ENCODE measurements around the gene GPD2.

The GPD2 gene

GRCh38 chr2:156400706-156401678 lies 35.2 kb upstream of the GPD2 start:
- 0% methylated on average over 17 of the region's 19 CpGs for WGBS
- no peaks in the 10 kb centered on the region for H3K79me1 ChIP-seq (replicated peaks; ENCODE audit: low read length, poor library complexity, severe bottlenecking)
- peak overlapping the region; percentile 58 for H3K27ac ChIP-seq (ENCODE audit: low read length, poor library complexity, severe bottlenecking)
- peaks cover 3% of the 10 kb centered on the region for H3K4me1 ChIP-seq (ENCODE audit: control insufficient read depth, insufficient read depth, low read depth, low read length)
- no peak overlapping the region for H3K4ac ChIP-seq (ENCODE audit: low read depth in 1 of 2, low read length in 2 of 2)
- H2BK5ac ChIP-seq (ENCODE audit: low read depth, low read length, poor library complexity, severe bottlenecking) = no peak overlapping the region
- peak overlapping the region; percentile 47 for H3K4me2 ChIP-seq (ENCODE audit: low read length, poor library complexity, severe bottlenecking)
- H2BK120ac ChIP-seq (ENCODE audit: low read depth, low read length) = no peak overlapping the region
- H2AK5ac ChIP-seq (ENCODE audit: low read length, severe bottlenecking) = no peak overlapping the region
- no peaks in the 10 kb centered on the region for H3K9me3 ChIP-seq (ENCODE audit: control insufficient read depth, low read length)
- H3K9ac ChIP-seq (ENCODE audit: low read length) = peak overlapping the region; percentile 90
- no peaks in the 10 kb centered on the region for H3K27me3 ChIP-seq (ENCODE audit: control insufficient read depth in 1 of 2, insufficient read depth in 1 of 2, low read length in 2 of 2)
- no peak overlapping the region for H3K14ac ChIP-seq (ENCODE audit: low read length in 2 of 2)
- peak; percentile 91 for DNase-seq
- H3K4me3 ChIP-seq (ENCODE audit: insufficient read depth in 1 of 2, low read depth in 1 of 2, low read length in 2 of 2) = peak overlapping the region in 1 of 2 experiments; percentile 88
- no peak overlapping the region for H4K8ac ChIP-seq (ENCODE audit: low read length)
- H2BK15ac ChIP-seq (ENCODE audit: low read depth, poor library complexity, severe bottlenecking) = no peak overlapping the region
- no peak overlapping the region for H3K18ac ChIP-seq (ENCODE audit: low read depth in 1 of 2, low read length in 2 of 2)
- H4K91ac ChIP-seq (ENCODE audit: low read length) = no peak overlapping the region
- no peak overlapping the region for H3K23ac ChIP-seq (ENCODE audit: low read length in 2 of 2)
- H2BK12ac ChIP-seq (ENCODE audit: low read length in 2 of 2) = no peak overlapping the region
- H2AFZ ChIP-seq (ENCODE audit: low read depth, low read length) = no peak overlapping the region
- no peaks in the 10 kb centered on the region for H3K36me3 ChIP-seq (ENCODE audit: control insufficient read depth in 1 of 2, insufficient read depth in 2 of 2, low read depth in 1 of 2, low read length in 2 of 2)

GRCh38 chr2:156401861-156402260 lies 34.3 kb upstream of the GPD2 start:
- Histone ChIP-seq H3K4me3 (ENCODE audit: insufficient read depth in 1 of 2, low read depth in 1 of 2, low read length in 2 of 2) (no peak overlapping the region), H3K9me3 (ENCODE audit: control insufficient read depth, low read length) (no peaks in the 10 kb centered on the region), H3K14ac (ENCODE audit: low read length in 2 of 2) (no peak overlapping the region), H4K8ac (ENCODE audit: low read length) (no peak overlapping the region), H3K36me3 (ENCODE audit: control insufficient read depth in 1 of 2, insufficient read depth in 2 of 2, low read depth in 1 of 2, low read length in 2 of 2) (no peaks in the 10 kb centered on the region), H2AFZ (ENCODE audit: low read depth, low read length) (no peak overlapping the region), H3K27ac (ENCODE audit: low read length, poor library complexity, severe bottlenecking) (no peak overlapping the region), H2BK15ac (ENCODE audit: low read depth, poor library complexity, severe bottlenecking) (no peak overlapping the region), H3K4me1 (ENCODE audit: control insufficient read depth, insufficient read depth, low read depth, low read length) (peaks cover 3% of the 10 kb centered on the region), H2BK12ac (ENCODE audit: low read length in 2 of 2) (no peak overlapping the region), H2BK5ac (ENCODE audit: low read depth, low read length, poor library complexity, severe bottlenecking) (no peak overlapping the region), H3K4me2 (ENCODE audit: low read length, poor library complexity, severe bottlenecking) (no peak overlapping the region), H3K79me1 (replicated peaks; ENCODE audit: low read length, poor library complexity, severe bottlenecking) (no peaks in the 10 kb centered on the region), H3K4ac (ENCODE audit: low read depth in 1 of 2, low read length in 2 of 2) (no peak overlapping the region), H3K18ac (ENCODE audit: low read depth in 1 of 2, low read length in 2 of 2) (no peak overlapping the region), H4K91ac (ENCODE audit: low read length) (no peak overlapping the region), H3K23ac (ENCODE audit: low read length in 2 of 2) (no peak overlapping the region), H2BK120ac (ENCODE audit: low read depth, low read length) (no peak overlapping the region), H2AK5ac (ENCODE audit: low read length, severe bottlenecking) (no peak overlapping the region), H3K27me3 (ENCODE audit: control insufficient read depth in 1 of 2, insufficient read depth in 1 of 2, low read length in 2 of 2) (no peaks in the 10 kb centered on the region), H3K9ac (ENCODE audit: low read length) (no peak overlapping the region)
- no peak for DNase-seq
- WGBS = 77% methylated on average over 4 of the region's 5 CpGs

GRCh38 chr2:156405586-156405985 lies 30.6 kb upstream of the GPD2 start:
- no peak overlapping the region for H2AK5ac ChIP-seq (ENCODE audit: low read length, severe bottlenecking)
- no peaks in the 10 kb centered on the region for H3K36me3 ChIP-seq (ENCODE audit: control insufficient read depth in 1 of 2, insufficient read depth in 2 of 2, low read depth in 1 of 2, low read length in 2 of 2)
- H2BK120ac ChIP-seq (ENCODE audit: low read depth, low read length) = no peak overlapping the region
- no peaks in the 10 kb centered on the region for H3K79me1 ChIP-seq (replicated peaks; ENCODE audit: low read length, poor library complexity, severe bottlenecking)
- H2BK5ac ChIP-seq (ENCODE audit: low read depth, low read length, poor library complexity, severe bottlenecking) = no peak overlapping the region
- no peak overlapping the region for H2AFZ ChIP-seq (ENCODE audit: low read depth, low read length)
- H2BK12ac ChIP-seq (ENCODE audit: low read length in 2 of 2) = no peak overlapping the region
- H4K91ac ChIP-seq (ENCODE audit: low read length) = no peak overlapping the region
- H3K4ac ChIP-seq (ENCODE audit: low read depth in 1 of 2, low read length in 2 of 2) = no peak overlapping the region
- no peak overlapping the region for H4K8ac ChIP-seq (ENCODE audit: low read length)
- H3K23ac ChIP-seq (ENCODE audit: low read length in 2 of 2) = no peak overlapping the region
- H3K4me1 ChIP-seq (ENCODE audit: control insufficient read depth, insufficient read depth, low read depth, low read length) = no peaks in the 10 kb centered on the region
- no peak overlapping the region for H2BK15ac ChIP-seq (ENCODE audit: low read depth, poor library complexity, severe bottlenecking)
- no peak overlapping the region for H3K4me3 ChIP-seq (ENCODE audit: insufficient read depth in 1 of 2, low read depth in 1 of 2, low read length in 2 of 2)
- no peak overlapping the region for H3K27ac ChIP-seq (ENCODE audit: low read length, poor library complexity, severe bottlenecking)
- peak overlapping the region in 1 of 2 experiments; percentile 22 for H3K14ac ChIP-seq (ENCODE audit: low read length in 2 of 2)
- no peak overlapping the region for H3K18ac ChIP-seq (ENCODE audit: low read depth in 1 of 2, low read length in 2 of 2)
- DNase-seq = peak; percentile 43
- no peaks in the 10 kb centered on the region for H3K9me3 ChIP-seq (ENCODE audit: control insufficient read depth, low read length)
- H3K4me2 ChIP-seq (ENCODE audit: low read length, poor library complexity, severe bottlenecking) = no peak overlapping the region
- no peak overlapping the region for H3K9ac ChIP-seq (ENCODE audit: low read length)
- 74% methylated on average over 3 of the region's 3 CpGs for WGBS
- no peaks in the 10 kb centered on the region for H3K27me3 ChIP-seq (ENCODE audit: control insufficient read depth in 1 of 2, insufficient read depth in 1 of 2, low read length in 2 of 2)

GRCh38 chr2:156411835-156412234 lies 24.3 kb upstream of the GPD2 start:
- Histone ChIP-seq H3K4me3 (ENCODE audit: insufficient read depth in 1 of 2, low read depth in 1 of 2, low read length in 2 of 2) (no peak overlapping the region), H4K91ac (ENCODE audit: low read length) (no peak overlapping the region), H3K79me1 (replicated peaks; ENCODE audit: low read length, poor library complexity, severe bottlenecking) (no peaks in the 10 kb centered on the region), H2BK12ac (ENCODE audit: low read length in 2 of 2) (no peak overlapping the region), H3K27me3 (ENCODE audit: control insufficient read depth in 1 of 2, insufficient read depth in 1 of 2, low read length in 2 of 2) (no peaks in the 10 kb centered on the region), H3K4me1 (ENCODE audit: control insufficient read depth, insufficient read depth, low read depth, low read length) (no peaks in the 10 kb centered on the region), H2BK120ac (ENCODE audit: low read depth, low read length) (no peak overlapping the region), H2AK5ac (ENCODE audit: low read length, severe bottlenecking) (no peak overlapping the region), H3K14ac (ENCODE audit: low read length in 2 of 2) (no peak overlapping the region), H3K27ac (ENCODE audit: low read length, poor library complexity, severe bottlenecking) (no peak overlapping the region), H3K23ac (ENCODE audit: low read length in 2 of 2) (no peak overlapping the region), H4K8ac (ENCODE audit: low read length) (no peak overlapping the region), H3K36me3 (ENCODE audit: control insufficient read depth in 1 of 2, insufficient read depth in 2 of 2, low read depth in 1 of 2, low read length in 2 of 2) (no peaks in the 10 kb centered on the region), H3K9me3 (ENCODE audit: control insufficient read depth, low read length) (no peaks in the 10 kb centered on the region), H2BK15ac (ENCODE audit: low read depth, poor library complexity, severe bottlenecking) (no peak overlapping the region), H3K18ac (ENCODE audit: low read depth in 1 of 2, low read length in 2 of 2) (no peak overlapping the region), H3K9ac (ENCODE audit: low read length) (no peak overlapping the region), H2AFZ (ENCODE audit: low read depth, low read length) (no peak overlapping the region), H3K4me2 (ENCODE audit: low read length, poor library complexity, severe bottlenecking) (no peak overlapping the region), H3K4ac (ENCODE audit: low read depth in 1 of 2, low read length in 2 of 2) (no peak overlapping the region), H2BK5ac (ENCODE audit: low read depth, low read length, poor library complexity, severe bottlenecking) (no peak overlapping the region)
- 84% methylated on average over 2 of the region's 4 CpGs for WGBS
- no peak for DNase-seq

All from mesenchymal stem cell (in vitro differentiated cells and primary cell).